HG02943 (cell line): ENCODE results near the gene SPNS2.

ENCODE experiments used
- ATAC-seq: cut with Tn5 transposase; IDR thresholded peaks from one replicate; pipeline ENCODE4 v1.9.1; 2021; ENCODE audit warnings: mild to moderate bottlenecking, low read depth, moderate library complexity; ENCODE audit not compliant: unreplicated experiment

The SPNS2 gene

GRCh38 chr17:4548721-4549531 is 50.2 kb downstream of the SPNS2 start:
- no peak for ATAC-seq

- no peak for ATAC-seq
These were observed 51.3 kb downstream of the SPNS2 start for GRCh38 chr17:4549781-4550533.

- no peak for ATAC-seq
These were observed 51.9 kb downstream of the SPNS2 start for GRCh38 chr17:4550534-4551039.

GRCh38 chr17:4551141-4551540 is 52.5 kb downstream of the SPNS2 start:
- ATAC-seq = no peak

- ATAC-seq = no peak
These were observed 53.3 kb downstream of the SPNS2 start for GRCh38 chr17:4551796-4552525.

- no peak for ATAC-seq
These were observed 55.0 kb downstream of the SPNS2 start for GRCh38 chr17:4553669-4554068.

- no peak for ATAC-seq
These were observed 55.8 kb downstream of the SPNS2 start for GRCh38 chr17:4554441-4554996.

- ATAC-seq = peak; percentile 69
These were observed 56.5 kb downstream of the SPNS2 start, which contains the start of gene MYBBP1A for GRCh38 chr17:4554997-4555799. TSS of gene MYBBP1A (minus strand) at chr17:4555384. CDS start at chr17:4555324, 60 bp downstream.

- ATAC-seq = no peak
These were observed 57.4 kb downstream of the SPNS2 start for GRCh38 chr17:4555873-4556759.

- no peak for ATAC-seq
These were observed 58.3 kb downstream of the SPNS2 start for GRCh38 chr17:4556996-4557395.

- ATAC-seq = no peak
These were observed 59.1 kb downstream of the SPNS2 start for GRCh38 chr17:4557626-4558346.

- no peak for ATAC-seq
These were observed 59.8 kb downstream of the SPNS2 start for GRCh38 chr17:4558347-4558971.

- ATAC-seq = no peak
These were observed 60.6 kb downstream of the SPNS2 start for GRCh38 chr17:4559139-4559791.

- ATAC-seq = no peak
These were observed 61.3 kb downstream of the SPNS2 start for GRCh38 chr17:4559966-4560365.

GRCh38 chr17:4560421-4560820 is 61.7 kb downstream of the SPNS2 start, which contains the start of gene GGT6:
TSS of gene GGT6 (minus strand) at chr17:4560577. CDS start at chr17:4560521, 56 bp downstream.
- no peak for ATAC-seq

GRCh38 chr17:4560837-4561256 is 62.2 kb downstream of the SPNS2 start:
- no peak for ATAC-seq
